ENCODE measurements around the gene B4GAT1.

The B4GAT1 gene

GRCh38 chr11:66328302-66329144, 18.9 kb downstream of the B4GAT1 start:
- TF ChIP-seq CTCF (IDR thresholded peaks at IDR 0.05; ENCODE audit: low read depth, low read length), result peak; percentile 90
- H3K4me3 ChIP-seq (replicated peaks in 1 of 2; ENCODE audit: low read depth in 2 of 2, low read length in 2 of 2), result no peak overlapping the region
- DNase-seq (ENCODE audit: low read depth in 2 of 2), result peak; percentile 82 to 87

GRCh38 chr11:66328031-66328301, 19.5 kb downstream of the B4GAT1 start:
- no peak overlapping the region for H3K4me3 ChIP-seq (replicated peaks in 1 of 2; ENCODE audit: low read depth in 2 of 2, low read length in 2 of 2)
- no peak for TF ChIP-seq CTCF (IDR thresholded peaks at IDR 0.05; ENCODE audit: low read depth, low read length)

GRCh38 chr11:66327171-66328030, 20.0 kb downstream of the B4GAT1 start:
- TF ChIP-seq CTCF (IDR thresholded peaks at IDR 0.05; ENCODE audit: low read depth, low read length), result peak; percentile 19
- peak; percentile 59 to 81 for DNase-seq (ENCODE audit: low read depth in 2 of 2)
- no peak overlapping the region for H3K4me3 ChIP-seq (replicated peaks in 1 of 2; ENCODE audit: low read depth in 2 of 2, low read length in 2 of 2)

More at GRCh38 chr11:66328031-66328301, 19.5 kb downstream of the B4GAT1 start:
- no peak for DNase-seq (ENCODE audit: low read depth in 2 of 2)

GRCh38 chr11:66326261-66327111, 20.9 kb downstream of the B4GAT1 start:
- H3K4me3 ChIP-seq (replicated peaks in 1 of 2; ENCODE audit: low read depth in 2 of 2, low read length in 2 of 2), result no peak overlapping the region

GRCh38 chr11:66325263-66325671, 22.2 kb downstream of the B4GAT1 start:
- no peak overlapping the region for H3K4me3 ChIP-seq (replicated peaks in 1 of 2; ENCODE audit: low read depth in 2 of 2, low read length in 2 of 2)
- TF ChIP-seq CTCF (IDR thresholded peaks at IDR 0.05; ENCODE audit: low read depth, low read length), result no peak
- DNase-seq (ENCODE audit: low read depth in 2 of 2), result no peak

More at GRCh38 chr11:66326261-66327111, 20.9 kb downstream of the B4GAT1 start:
- TF ChIP-seq CTCF (IDR thresholded peaks at IDR 0.05; ENCODE audit: low read depth, low read length), result no peak
- peak; percentile 65 to 72 for DNase-seq (ENCODE audit: low read depth in 2 of 2)

GRCh38 chr11:66324664-66325063, 22.8 kb downstream of the B4GAT1 start:
- H3K4me3 ChIP-seq (replicated peaks in 1 of 2; ENCODE audit: low read depth in 2 of 2, low read length in 2 of 2), result no peak overlapping the region
- DNase-seq (ENCODE audit: low read depth in 2 of 2), result peak; percentile 55 to 59
- no peak for TF ChIP-seq CTCF (IDR thresholded peaks at IDR 0.05; ENCODE audit: low read depth, low read length)

All from cardiac fibroblast (primary cell).